WI38 (cell line): ENCODE measurements around the gene LHPP.

Source experiments
- H3K4me3 ChIP-seq: 2 replicates; pipeline ENCODE4 v1.5.1; 2011; ENCODE audit warnings: low read depth, mild to moderate bottlenecking, control low read depth, low read length
- CTCF ChIP-seq: IDR thresholded peaks from 2 replicates; pipeline ENCODE4 v1.5.1; 2012; ENCODE audit warnings: low read depth, mild to moderate bottlenecking, control low read depth, low read length

Gene LHPP

GRCh38 chr10:124661660-124662180 lies 200.1 kb downstream of the LHPP start:
- H3K4me3 ChIP-seq, result no peak overlapping the region
- no peak for TF ChIP-seq CTCF

- no peak overlapping the region for H3K4me3 ChIP-seq
- TF ChIP-seq CTCF, result no peak
Observed at GRCh38 chr10:124663228-124663627, 201.6 kb downstream of the LHPP start.
